Keratinocyte (primary cell): ENCODE results near the gene CALCR.

Experiments used
- EZH2 ChIP-seq: IDR thresholded peaks from one replicate; pipeline ENCODE4 v1.6.1; 2012; ENCODE audit warnings: inconsistent platforms, mild to moderate bottlenecking, low read length, moderate library complexity
- TF ChIP-seq, protein P1 (sequence below), 3 experiments: IDR thresholded peaks in 1 of 3; conservative IDR thresholded peaks in 1 of 3; optimal IDR thresholded peaks in 1 of 3; 2 replicates in 2 of 3; 3 replicates in 1 of 3; pipeline versions ENCODE3 to v1.5.1; 2011; ENCODE audit warnings: low read length in 3 of 3, mild to moderate bottlenecking in 3 of 3, moderate library complexity in 2 of 3, control low read depth in 1 of 3, inconsistent platforms in 1 of 3; ENCODE audit not compliant: insufficient read depth in 2 of 3; ENCODE audit errors: extremely low read depth in 1 of 3

DNA sequence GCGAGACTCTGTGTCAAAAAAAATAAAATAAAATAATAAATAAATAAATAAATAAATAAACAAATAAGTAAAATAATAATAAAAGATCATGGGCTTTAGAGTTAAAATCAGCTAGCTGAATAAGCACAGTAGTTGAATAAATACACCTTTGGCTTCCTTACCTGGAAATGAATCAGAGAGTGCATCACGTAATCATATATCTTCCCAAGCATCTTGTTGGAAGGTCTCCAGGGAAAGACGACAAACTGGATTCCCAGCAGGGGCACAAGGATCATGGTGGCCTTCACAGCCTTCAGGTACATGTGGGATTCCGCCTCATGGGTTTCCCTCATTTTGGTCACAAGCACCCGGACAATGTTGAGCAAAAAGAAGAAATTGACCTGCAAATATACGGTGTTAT, 138.7 kb downstream of the CALCR start:
- TF ChIP-seq, protein P1, sequence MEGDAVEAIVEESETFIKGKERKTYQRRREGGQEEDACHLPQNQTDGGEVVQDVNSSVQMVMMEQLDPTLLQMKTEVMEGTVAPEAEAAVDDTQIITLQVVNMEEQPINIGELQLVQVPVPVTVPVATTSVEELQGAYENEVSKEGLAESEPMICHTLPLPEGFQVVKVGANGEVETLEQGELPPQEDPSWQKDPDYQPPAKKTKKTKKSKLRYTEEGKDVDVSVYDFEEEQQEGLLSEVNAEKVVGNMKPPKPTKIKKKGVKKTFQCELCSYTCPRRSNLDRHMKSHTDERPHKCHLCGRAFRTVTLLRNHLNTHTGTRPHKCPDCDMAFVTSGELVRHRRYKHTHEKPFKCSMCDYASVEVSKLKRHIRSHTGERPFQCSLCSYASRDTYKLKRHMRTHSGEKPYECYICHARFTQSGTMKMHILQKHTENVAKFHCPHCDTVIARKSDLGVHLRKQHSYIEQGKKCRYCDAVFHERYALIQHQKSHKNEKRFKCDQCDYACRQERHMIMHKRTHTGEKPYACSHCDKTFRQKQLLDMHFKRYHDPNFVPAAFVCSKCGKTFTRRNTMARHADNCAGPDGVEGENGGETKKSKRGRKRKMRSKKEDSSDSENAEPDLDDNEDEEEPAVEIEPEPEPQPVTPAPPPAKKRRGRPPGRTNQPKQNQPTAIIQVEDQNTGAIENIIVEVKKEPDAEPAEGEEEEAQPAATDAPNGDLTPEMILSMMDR (optimal IDR thresholded peaks at IDR 0.05 in 1 of 3, IDR thresholded peaks at IDR 0.05 in 1 of 3, conservative IDR thresholded peaks at IDR 0.05 in 1 of 3; ENCODE audit: extremely low read depth in 1 of 3, insufficient read depth in 2 of 3, low read length in 3 of 3): no peak
- no peak for TF ChIP-seq EZH2
